ENCODE measurements around the gene MYO7A. TPM values are rescaled to one million over a fixed set of nuclear protein-coding genes. Genes with fewer than 3 reads are reported as not detected.

The MYO7A gene
- total and polyA plus RNA-seq, 8 donors, result 1.4 to 29.2 (median 3.3) TPM

DNA sequence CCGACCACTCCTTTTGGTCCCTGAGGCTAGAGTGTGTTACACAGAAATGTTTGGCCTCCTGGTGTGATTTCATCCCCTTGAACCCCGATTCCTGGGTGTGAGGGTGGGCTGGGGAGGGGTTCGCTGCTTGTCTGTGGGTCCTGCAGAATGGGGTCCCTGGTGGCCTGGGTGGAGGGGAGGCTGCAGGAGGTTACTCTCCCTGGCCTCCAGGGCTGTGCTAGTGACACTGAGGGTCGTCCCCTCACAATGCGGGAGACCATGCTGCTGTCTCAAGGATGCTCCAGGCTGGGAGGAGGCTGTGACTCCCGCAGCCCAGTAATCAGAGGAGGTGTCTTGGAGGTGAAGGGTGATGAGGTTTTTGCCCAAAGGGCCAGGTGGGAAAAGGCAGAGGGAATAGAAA lies 42.4 kb upstream of the MYO7A start:
- no peaks in the 10 kb centered on the region for H3K27me3 ChIP-seq
- H3K4me3 ChIP-seq, result no peak overlapping the region
- peak overlapping the region; percentile 77 to 86 (median 82) for H3K27ac ChIP-seq
- intact Hi-C loops (cut with DNase I; ENCODE audit: low total_unique reads), result no loop called here
- H3K4me1 ChIP-seq, result peaks cover 54 to 92% (median 85%) of the 10 kb centered on the region in 4 donors
- DNase-seq, result peak in 1 of 2 donors; percentile 17
- TF ChIP-seq, protein P1, sequence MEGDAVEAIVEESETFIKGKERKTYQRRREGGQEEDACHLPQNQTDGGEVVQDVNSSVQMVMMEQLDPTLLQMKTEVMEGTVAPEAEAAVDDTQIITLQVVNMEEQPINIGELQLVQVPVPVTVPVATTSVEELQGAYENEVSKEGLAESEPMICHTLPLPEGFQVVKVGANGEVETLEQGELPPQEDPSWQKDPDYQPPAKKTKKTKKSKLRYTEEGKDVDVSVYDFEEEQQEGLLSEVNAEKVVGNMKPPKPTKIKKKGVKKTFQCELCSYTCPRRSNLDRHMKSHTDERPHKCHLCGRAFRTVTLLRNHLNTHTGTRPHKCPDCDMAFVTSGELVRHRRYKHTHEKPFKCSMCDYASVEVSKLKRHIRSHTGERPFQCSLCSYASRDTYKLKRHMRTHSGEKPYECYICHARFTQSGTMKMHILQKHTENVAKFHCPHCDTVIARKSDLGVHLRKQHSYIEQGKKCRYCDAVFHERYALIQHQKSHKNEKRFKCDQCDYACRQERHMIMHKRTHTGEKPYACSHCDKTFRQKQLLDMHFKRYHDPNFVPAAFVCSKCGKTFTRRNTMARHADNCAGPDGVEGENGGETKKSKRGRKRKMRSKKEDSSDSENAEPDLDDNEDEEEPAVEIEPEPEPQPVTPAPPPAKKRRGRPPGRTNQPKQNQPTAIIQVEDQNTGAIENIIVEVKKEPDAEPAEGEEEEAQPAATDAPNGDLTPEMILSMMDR (IDR thresholded peaks at IDR 0.05), result no peak
- TF ChIP-seq POLR2A (IDR thresholded peaks at IDR 0.05) (no peak), EP300 (IDR thresholded peaks at IDR 0.05) (no peak), POLR2AphosphoS5 (IDR thresholded peaks at IDR 0.05) (no peak)
- no peaks in the 10 kb centered on the region for H3K9me3 ChIP-seq
- H3K36me3 ChIP-seq, result peaks cover 7 to 18% (median 14%) of the 10 kb centered on the region in 4 donors
- 88 to 99% (median 93%) methylated on average over 4 to 6 of the region's 6 CpGs for WGBS, 5 donors

DNA sequence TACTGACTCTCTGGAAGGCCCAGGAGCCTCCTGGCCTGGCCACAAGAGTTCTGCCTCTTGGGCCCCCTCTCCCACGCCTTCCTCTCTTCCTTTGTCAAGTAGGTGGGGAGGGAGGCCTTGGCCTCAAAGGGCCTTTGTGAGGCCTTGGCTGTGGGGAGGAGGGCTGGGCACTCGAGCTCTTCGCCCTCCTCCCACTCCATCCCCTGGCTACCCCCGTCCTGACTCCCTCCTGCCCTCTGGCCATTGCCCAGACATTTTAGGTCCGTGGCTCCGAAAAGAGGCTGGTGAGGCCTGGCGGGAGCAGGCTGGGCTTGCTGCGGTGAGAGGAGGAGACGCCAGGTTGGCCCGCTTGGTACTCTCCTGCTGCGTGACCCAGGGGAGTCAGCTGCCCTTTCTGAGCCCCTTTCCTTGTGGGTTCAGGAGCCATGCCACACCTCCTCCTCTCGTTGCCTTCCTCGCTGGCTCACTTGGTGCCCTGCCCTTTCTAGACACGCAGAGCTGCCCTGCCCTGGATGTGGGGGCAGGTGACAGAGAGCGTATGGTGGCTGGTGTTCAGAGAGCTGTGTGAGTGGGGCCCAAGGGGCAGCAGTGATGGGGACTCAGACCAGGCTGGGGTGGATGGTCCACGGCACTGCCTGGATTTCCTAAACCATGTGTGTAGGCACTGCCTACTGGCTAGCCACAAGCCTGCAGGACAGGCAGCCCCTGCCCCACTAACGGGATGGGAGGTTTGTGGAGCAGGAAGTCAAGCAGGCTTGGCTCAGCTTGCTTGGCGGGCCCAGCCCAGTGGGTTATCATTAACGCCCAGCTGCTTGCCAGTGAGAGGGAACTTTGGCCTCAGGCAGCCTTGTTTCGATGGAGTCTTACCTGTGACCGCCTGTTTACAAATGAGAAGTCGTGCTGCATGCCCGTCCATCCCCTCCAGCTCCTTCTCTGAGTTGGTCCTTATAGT lies 41.2 kb upstream of the MYO7A start:
- Histone ChIP-seq H3K9me3 (no peaks in the 10 kb centered on the region), H3K4me1 (peaks cover 59 to 93% (median 83%) of the 10 kb centered on the region in 4 donors), H3K27ac (peak overlapping the region; percentile 77 to 86 (median 82)), H3K36me3 (peaks cover 7 to 18% (median 14%) of the 10 kb centered on the region in 4 donors), H3K27me3 (no peaks in the 10 kb centered on the region), H3K4me3 (no peak overlapping the region)
- DNase-seq, result peak; percentile 80 to 90
- intact Hi-C loops (cut with DNase I; ENCODE audit: low total_unique reads), result no loop called here
- 40 to 69% (median 43%) methylated on average over 11 to 23 of the region's 23 CpGs for WGBS, 5 donors
- TF ChIP-seq EP300 (IDR thresholded peaks at IDR 0.05) (no peak), POLR2AphosphoS5 (IDR thresholded peaks at IDR 0.05) (peak in 2 of 3 donors; percentile 47 to 71)

DNA sequence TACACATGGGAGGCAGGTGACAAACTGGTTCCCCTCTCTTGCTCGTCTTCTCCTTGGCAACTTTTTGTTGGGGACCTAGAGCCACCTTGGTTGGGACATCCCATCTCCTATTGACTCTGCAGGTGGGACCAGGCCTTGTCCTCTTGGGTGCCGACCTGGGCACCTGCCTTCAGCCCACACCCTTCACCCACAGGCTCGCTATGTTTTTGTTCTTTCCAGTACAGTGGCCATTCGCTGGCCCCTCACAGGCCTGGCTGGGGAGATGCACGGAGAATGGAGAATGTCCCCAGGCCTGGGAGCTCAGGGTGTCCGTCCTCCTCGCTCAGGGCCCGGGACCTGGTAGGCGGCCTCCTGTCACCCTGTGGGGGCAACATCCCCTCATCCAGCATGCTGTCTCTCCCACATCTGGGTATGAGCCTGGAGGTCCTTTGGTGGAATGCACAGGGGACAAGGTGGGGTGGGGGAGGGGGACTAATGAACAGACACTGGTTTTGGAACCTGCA lies 40.3 kb upstream of the MYO7A start:
- no peak for DNase-seq
- intact Hi-C loops (cut with DNase I; ENCODE audit: low total_unique reads), result no loop called here
- 69 to 90% (median 86%) methylated on average over 3 to 9 of the region's 9 CpGs for WGBS, 5 donors
- Histone ChIP-seq H3K9me3 (no peaks in the 10 kb centered on the region), H3K27me3 (no peaks in the 10 kb centered on the region), H3K4me3 (no peak overlapping the region), H3K36me3 (peaks cover 7 to 18% (median 16%) of the 10 kb centered on the region in 4 donors), H3K27ac (peak overlapping the region; percentile 77 to 86 (median 82)), H3K4me1 (peaks cover 49 to 90% (median 73%) of the 10 kb centered on the region in 4 donors)
- TF ChIP-seq EP300 (IDR thresholded peaks at IDR 0.05) (no peak), POLR2AphosphoS5 (IDR thresholded peaks at IDR 0.05) (no peak), POLR2A (IDR thresholded peaks at IDR 0.05) (no peak)
- TF ChIP-seq, protein P1 (IDR thresholded peaks at IDR 0.05), result no peak

DNA sequence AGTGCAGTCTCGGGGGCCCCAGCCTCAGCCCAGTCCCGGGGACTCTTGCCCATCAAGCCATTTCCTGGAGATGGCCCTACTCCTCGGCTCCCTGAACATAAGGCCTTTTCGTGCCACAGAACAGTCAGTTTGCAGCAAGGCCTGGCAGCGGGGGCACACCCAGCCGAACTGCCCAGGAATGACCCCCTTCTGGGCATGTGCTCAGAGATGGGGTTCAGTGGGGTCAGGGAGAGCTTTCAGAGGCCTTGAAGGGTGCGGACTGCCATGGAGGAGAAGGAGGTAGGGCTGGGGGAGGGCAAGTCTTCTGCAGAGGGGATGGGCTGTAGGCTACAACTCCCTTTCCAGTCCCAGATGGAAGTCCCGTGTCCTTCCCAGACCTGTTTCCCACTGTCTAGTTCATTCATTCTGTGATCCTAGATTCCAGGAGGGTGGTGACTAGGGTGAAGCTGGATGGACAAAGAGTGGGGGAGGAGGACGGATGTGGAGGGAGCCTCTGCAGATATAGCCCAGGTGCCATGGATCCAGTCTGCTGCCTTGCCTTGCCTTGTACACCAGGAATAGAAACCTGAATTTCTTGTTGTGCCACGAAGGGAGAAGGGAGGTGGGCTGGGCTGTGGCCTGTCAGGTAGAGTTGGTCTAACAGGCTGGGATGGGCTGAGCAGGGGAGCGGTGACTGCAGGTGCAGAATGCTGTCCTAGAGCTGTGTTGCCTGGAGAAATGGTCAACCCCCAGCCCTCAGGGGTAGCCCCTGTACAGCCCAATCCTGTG lies 39.6 kb upstream of the MYO7A start:
- Histone ChIP-seq H3K9me3 (no peaks in the 10 kb centered on the region), H3K27me3 (no peaks in the 10 kb centered on the region), H3K27ac (peak overlapping the region; percentile 77 to 86 (median 82)), H3K4me1 (peaks cover 43 to 90% (median 67%) of the 10 kb centered on the region in 4 donors), H3K36me3 (peaks cover 7 to 18% (median 18%) of the 10 kb centered on the region in 4 donors), H3K4me3 (no peak overlapping the region)
- WGBS, 5 donors, result 46 to 62% (median 49%) methylated on average over 10 to 11 of the region's 11 CpGs
- TF ChIP-seq POLR2A (IDR thresholded peaks at IDR 0.05) (no peak), POLR2AphosphoS5 (IDR thresholded peaks at IDR 0.05) (peak in 2 of 3 donors; percentile 19 to 52), EP300 (IDR thresholded peaks at IDR 0.05) (no peak)
- intact Hi-C loops (cut with DNase I; ENCODE audit: low total_unique reads), result no loop called here
- DNase-seq, result peak; percentile 66 to 91
